ENCODE measurements around the gene NRP1. TPM values are rescaled to one million over a fixed set of nuclear protein-coding genes. Genes with fewer than 3 reads are reported as not detected.

NRP1 gene
- total and polyA plus RNA-seq, 10 donors: 4.8 to 202 (median 138) TPM

DNA sequence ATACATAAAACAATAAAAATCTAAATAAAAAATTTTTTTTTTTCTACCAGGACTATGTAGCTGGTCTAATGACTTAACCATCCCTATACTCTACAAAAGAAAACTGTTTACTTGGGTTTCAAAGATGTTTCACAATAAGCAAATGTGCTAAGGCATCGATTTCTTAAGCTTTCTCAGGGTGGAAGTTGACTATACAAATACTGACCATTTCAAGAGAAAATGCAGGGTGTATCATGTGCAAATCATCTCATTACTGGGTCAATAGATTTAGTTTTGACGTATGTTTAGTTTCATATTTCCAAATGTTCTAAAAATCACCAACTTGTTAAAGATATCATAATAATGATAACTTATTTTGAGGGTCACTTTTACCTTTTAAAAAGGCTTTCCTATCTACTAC, 7.5 kb downstream of the NRP1 start:
- peaks cover 4 to 68% (median 36%) of the 10 kb centered on the region in 6 donors for H3K4me1 ChIP-seq
- DNase-seq: no peak
- no peaks in the 10 kb centered on the region for H3K9me3 ChIP-seq
- H3K36me3 ChIP-seq: peaks cover 0 to 30% (median 0%) of the 10 kb centered on the region in 6 donors
- intact Hi-C loops (cut with DNase I; ENCODE audit: low total_unique reads): no loop called here
- WGBS, 5 donors: 43 to 62% (median 59%) methylated on average over 2 of the region's 2 CpGs
- H3K27ac ChIP-seq: peak overlapping the region in 2 of 8 donors; percentile 39 to 44
- H3K4me3 ChIP-seq: no peak overlapping the region
- peaks cover 0 to 14% (median 0%) of the 10 kb centered on the region in 7 donors for H3K27me3 ChIP-seq (replicated peaks in 1 of 7)
- TF ChIP-seq POLR2A (IDR thresholded peaks at IDR 0.05) (no peak), POLR2AphosphoS5 (IDR thresholded peaks at IDR 0.05) (no peak), CTCF (IDR thresholded peaks at IDR 0.05 in 8 of 11, conservative IDR thresholded peaks at IDR 0.05 in 3 of 11) (no peak)

GRCh38 chr10:33325929-33326328, 8.5 kb downstream of the NRP1 start:
- no peaks in the 10 kb centered on the region for H3K9me3 ChIP-seq
- WGBS, 5 donors: 69 to 80% (median 73%) methylated on average over 2 of the region's 2 CpGs
- intact Hi-C loops (cut with DNase I; ENCODE audit: low total_unique reads): no loop called here
- peaks cover 0 to 31% (median 0%) of the 10 kb centered on the region in 6 donors for H3K36me3 ChIP-seq
- no peak for DNase-seq
- peaks cover 4 to 72% (median 39%) of the 10 kb centered on the region in 6 donors for H3K4me1 ChIP-seq
- peaks cover 0 to 4% (median 0%) of the 10 kb centered on the region in 7 donors for H3K27me3 ChIP-seq (replicated peaks in 1 of 7)
- H3K4me3 ChIP-seq: no peak overlapping the region
- H3K27ac ChIP-seq: no peak overlapping the region
- TF ChIP-seq POLR2AphosphoS5 (IDR thresholded peaks at IDR 0.05): no peak
- TF ChIP-seq CTCF (IDR thresholded peaks at IDR 0.05 in 8 of 11, conservative IDR thresholded peaks at IDR 0.05 in 3 of 11): no peak
- no peak for TF ChIP-seq POLR2A (IDR thresholded peaks at IDR 0.05)

DNA sequence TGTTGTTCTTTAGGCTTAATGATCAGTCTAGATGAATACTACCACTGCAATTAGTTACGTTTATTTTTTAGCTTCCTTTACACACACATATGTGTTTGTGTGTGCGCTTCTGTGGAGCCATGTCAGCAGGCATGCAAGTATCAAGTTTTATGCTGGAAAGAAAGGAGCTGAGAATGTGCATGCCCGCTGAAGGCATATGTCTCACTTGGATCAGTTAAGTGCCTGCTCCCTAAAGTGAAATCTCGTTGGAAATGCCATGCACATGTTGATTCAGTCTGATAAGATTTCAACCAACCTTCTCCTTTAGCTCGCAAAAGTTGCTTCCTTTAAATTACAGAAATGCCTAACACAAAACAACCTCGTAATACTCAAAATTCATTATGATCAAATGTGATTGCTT, 10.7 kb downstream of the NRP1 start:
- no peaks in the 10 kb centered on the region for H3K27me3 ChIP-seq (replicated peaks in 1 of 7)
- peaks cover 0 to 27% (median 0%) of the 10 kb centered on the region in 6 donors for H3K36me3 ChIP-seq
- intact Hi-C loops (cut with DNase I; ENCODE audit: low total_unique reads): no loop called here
- peaks cover 0 to 57% (median 25%) of the 10 kb centered on the region in 6 donors for H3K4me1 ChIP-seq
- no peak overlapping the region for H3K27ac ChIP-seq
- no peak for TF ChIP-seq POLR2A (IDR thresholded peaks at IDR 0.05)
- no peak for DNase-seq
- H3K4me3 ChIP-seq: no peak overlapping the region
- H3K9me3 ChIP-seq: peaks cover 0 to 8% (median 0%) of the 10 kb centered on the region in 8 donors
- WGBS, 5 donors: 74 to 82% (median 77%) methylated on average over 6 of the region's 6 CpGs

- no peak for DNase-seq
- 56 to 75% (median 68%) methylated on average over 6 of the region's 6 CpGs for WGBS, 5 donors
- TF ChIP-seq POLR2A (IDR thresholded peaks at IDR 0.05) (no peak), POLR2AphosphoS5 (IDR thresholded peaks at IDR 0.05) (peak in 1 of 3 donors; percentile 27), CTCF (IDR thresholded peaks at IDR 0.05 in 8 of 11, conservative IDR thresholded peaks at IDR 0.05 in 3 of 11) (no peak)
- Histone ChIP-seq H3K27me3 (replicated peaks in 1 of 7) (no peaks in the 10 kb centered on the region), H3K27ac (peak overlapping the region in 4 of 8 donors; percentile 1 to 36 (median 28)), H3K36me3 (peaks cover 0 to 18% (median 0%) of the 10 kb centered on the region in 6 donors), H3K4me1 (peaks cover 0 to 57% (median 28%) of the 10 kb centered on the region in 6 donors), H3K4me3 (no peak overlapping the region), H3K9me3 (peaks cover 0 to 8% (median 0%) of the 10 kb centered on the region in 8 donors)
- intact Hi-C loops (cut with DNase I; ENCODE audit: low total_unique reads): no loop called here
These were observed 13.0 kb downstream of the NRP1 start for GRCh38 chr10:33321516-33321915.

Measured in spleen (tissue), 11 donors.